RWPE2 (cell line): ENCODE results near the gene RTKN.

Experiments
- ATAC-seq: fragments of 200-7000 bp; cut with Tn5 transposase; 3 replicates; pipeline ENCODE4 v1.9.1; 2021; ENCODE audit warnings: low read depth
- DNase-seq: peaks from one replicate; pipeline ENCODE4 v3.0.0-alpha.2; 2020; ENCODE audit warnings: low spot score
- H3K27ac ChIP-seq: fragments of 450-650 bp; 2 replicates; pipeline ENCODE4 v1.5.1; 2017; ENCODE audit warnings: mild to moderate bottlenecking; ENCODE audit not compliant: poor library complexity, severe bottlenecking
- H3K27me3 ChIP-seq: fragments of 250-450 bp; sonication (Bioruptor Pico); 2 replicates; pipeline ENCODE4 v1.5.1; 2021; ENCODE audit warnings: mild to moderate bottlenecking, moderate library complexity; ENCODE audit not compliant: insufficient read depth, poor library complexity, severe bottlenecking
- H3K36me3 ChIP-seq: fragments of 250-450 bp; sonication (Bioruptor Pico); 2 replicates; pipeline ENCODE4 v1.5.1; 2020; ENCODE audit warnings: low read depth, mild to moderate bottlenecking, moderate library complexity
- H3K4me1 ChIP-seq: fragments of 250-450 bp; sonication (Bioruptor Pico); 2 replicates; pipeline ENCODE4 v1.5.1; 2021; ENCODE audit warnings: mild to moderate bottlenecking, moderate library complexity; ENCODE audit not compliant: insufficient read depth, poor library complexity, severe bottlenecking
- H3K4me3 ChIP-seq: fragments of 250-450 bp; sonication (Bioruptor Pico); 2 replicates; pipeline ENCODE4 v1.5.1; 2021; ENCODE audit warnings: mild to moderate bottlenecking, moderate library complexity; ENCODE audit not compliant: severe bottlenecking
- H3K9me3 ChIP-seq: fragments of 250-450 bp; sonication (Bioruptor Pico); 2 replicates; pipeline ENCODE4 v1.5.1; 2021; ENCODE audit warnings: mild to moderate bottlenecking, moderate library complexity; ENCODE audit not compliant: severe bottlenecking
- TF ChIP-seq, protein P1 (sequence below): fragments of 450-650 bp; IDR thresholded peaks from one replicate; pipeline ENCODE4 v1.5.1; 2017; ENCODE audit warnings: mild to moderate bottlenecking, moderate library complexity; ENCODE audit not compliant: poor library complexity, severe bottlenecking

RTKN gene

DNA sequence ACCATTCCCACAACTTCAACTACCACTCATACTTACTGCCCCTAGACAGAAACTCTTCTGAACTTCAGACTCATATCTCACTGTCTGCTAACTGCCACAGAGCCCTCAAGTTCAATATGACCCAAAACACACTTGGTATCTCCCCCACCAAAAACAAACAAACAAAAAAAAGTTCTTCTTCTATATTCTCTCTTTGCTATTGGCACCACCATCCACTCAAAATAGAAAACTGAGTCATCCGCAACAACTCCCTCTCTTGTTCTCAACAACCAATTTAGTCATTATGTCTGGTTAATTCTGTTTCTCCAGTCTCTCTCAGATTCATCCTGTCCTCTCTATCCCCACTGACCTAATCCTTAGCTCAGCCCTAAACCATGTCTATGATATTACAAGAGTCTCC is 54.4 kb downstream of the RTKN start:
- peaks cover 25% of the 10 kb centered on the region for H3K36me3 ChIP-seq
- TF ChIP-seq, protein P1, sequence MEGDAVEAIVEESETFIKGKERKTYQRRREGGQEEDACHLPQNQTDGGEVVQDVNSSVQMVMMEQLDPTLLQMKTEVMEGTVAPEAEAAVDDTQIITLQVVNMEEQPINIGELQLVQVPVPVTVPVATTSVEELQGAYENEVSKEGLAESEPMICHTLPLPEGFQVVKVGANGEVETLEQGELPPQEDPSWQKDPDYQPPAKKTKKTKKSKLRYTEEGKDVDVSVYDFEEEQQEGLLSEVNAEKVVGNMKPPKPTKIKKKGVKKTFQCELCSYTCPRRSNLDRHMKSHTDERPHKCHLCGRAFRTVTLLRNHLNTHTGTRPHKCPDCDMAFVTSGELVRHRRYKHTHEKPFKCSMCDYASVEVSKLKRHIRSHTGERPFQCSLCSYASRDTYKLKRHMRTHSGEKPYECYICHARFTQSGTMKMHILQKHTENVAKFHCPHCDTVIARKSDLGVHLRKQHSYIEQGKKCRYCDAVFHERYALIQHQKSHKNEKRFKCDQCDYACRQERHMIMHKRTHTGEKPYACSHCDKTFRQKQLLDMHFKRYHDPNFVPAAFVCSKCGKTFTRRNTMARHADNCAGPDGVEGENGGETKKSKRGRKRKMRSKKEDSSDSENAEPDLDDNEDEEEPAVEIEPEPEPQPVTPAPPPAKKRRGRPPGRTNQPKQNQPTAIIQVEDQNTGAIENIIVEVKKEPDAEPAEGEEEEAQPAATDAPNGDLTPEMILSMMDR = no peak
- H3K9me3 ChIP-seq = no peaks in the 10 kb centered on the region
- ATAC-seq (no peak), DNase-seq (no peak)
- H3K27me3 ChIP-seq = no peaks in the 10 kb centered on the region
- H3K27ac ChIP-seq = no peak overlapping the region
- peaks cover 18% of the 10 kb centered on the region for H3K4me1 ChIP-seq
- H3K4me3 ChIP-seq = no peak overlapping the region

GRCh38 chr2:74385396-74385795 is 56.3 kb downstream of the RTKN start:
- TF ChIP-seq, protein P1 = no peak
- Histone ChIP-seq H3K27me3 (no peaks in the 10 kb centered on the region), H3K36me3 (peaks cover 22% of the 10 kb centered on the region), H3K4me3 (no peak overlapping the region), H3K4me1 (peaks cover 12% of the 10 kb centered on the region), H3K9me3 (no peaks in the 10 kb centered on the region), H3K27ac (no peak overlapping the region)
- DNase-seq (no peak), ATAC-seq (no peak)

DNA sequence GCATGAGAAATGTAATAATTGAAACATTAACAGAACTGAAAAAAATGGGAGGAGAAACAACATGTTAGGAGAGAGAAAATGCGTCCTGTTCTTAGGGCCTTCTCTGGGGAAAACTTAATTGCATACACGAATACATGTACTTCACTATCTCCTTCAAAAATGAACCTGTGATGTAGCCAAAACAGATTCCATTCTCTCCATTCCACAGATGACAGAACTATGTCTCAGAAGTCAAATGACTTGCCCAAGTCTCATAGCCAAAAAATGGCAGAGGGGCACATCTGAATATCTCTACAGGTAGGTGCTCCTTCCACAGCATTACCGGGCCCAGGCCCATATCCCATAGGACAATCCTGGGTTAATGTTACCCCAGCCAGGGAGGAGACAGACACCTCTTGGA is 57.7 kb downstream of the RTKN start:
- no peak for DNase-seq
- TF ChIP-seq, protein P1 = no peak
- no peaks in the 10 kb centered on the region for H3K9me3 ChIP-seq
- peaks cover 6% of the 10 kb centered on the region for H3K4me1 ChIP-seq
- no peaks in the 10 kb centered on the region for H3K27me3 ChIP-seq
- H3K36me3 ChIP-seq = peaks cover 18% of the 10 kb centered on the region
- no peak overlapping the region for H3K4me3 ChIP-seq
- no peak overlapping the region for H3K27ac ChIP-seq
- ATAC-seq = no peak

- DNase-seq (no peak), ATAC-seq (peak; percentile 45; the same call in 2 of the 3 replicates)
- TF ChIP-seq, protein P1 = no peak
- H3K36me3 ChIP-seq = peaks cover 22% of the 10 kb centered on the region
- no peak overlapping the region for H3K27ac ChIP-seq
- H3K9me3 ChIP-seq = no peaks in the 10 kb centered on the region
- no peaks in the 10 kb centered on the region for H3K27me3 ChIP-seq
- H3K4me1 ChIP-seq = peaks cover 6% of the 10 kb centered on the region
- H3K4me3 ChIP-seq = no peak overlapping the region
Measured at GRCh38 chr2:74383254-74383653, 58.5 kb downstream of the RTKN start.

GRCh38 chr2:74381751-74382150 is 60.0 kb downstream of the RTKN start:
- ATAC-seq = no peak
- TF ChIP-seq, protein P1 = no peak

More at GRCh38 chr2:74381751-74382150, 60.0 kb downstream of the RTKN start:
- H3K4me1 ChIP-seq = peaks cover 6% of the 10 kb centered on the region
- no peaks in the 10 kb centered on the region for H3K9me3 ChIP-seq
- no peak for DNase-seq
- H3K27ac ChIP-seq = no peak overlapping the region
- H3K27me3 ChIP-seq = no peaks in the 10 kb centered on the region
- no peak overlapping the region for H3K4me3 ChIP-seq
- H3K36me3 ChIP-seq = peaks cover 34% of the 10 kb centered on the region
